ENCODE results near the gene ALLC.
A peak's percentile ranks its signal among the peaks of the same experiment; 100 is the strongest.

ALLC gene

DNA sequence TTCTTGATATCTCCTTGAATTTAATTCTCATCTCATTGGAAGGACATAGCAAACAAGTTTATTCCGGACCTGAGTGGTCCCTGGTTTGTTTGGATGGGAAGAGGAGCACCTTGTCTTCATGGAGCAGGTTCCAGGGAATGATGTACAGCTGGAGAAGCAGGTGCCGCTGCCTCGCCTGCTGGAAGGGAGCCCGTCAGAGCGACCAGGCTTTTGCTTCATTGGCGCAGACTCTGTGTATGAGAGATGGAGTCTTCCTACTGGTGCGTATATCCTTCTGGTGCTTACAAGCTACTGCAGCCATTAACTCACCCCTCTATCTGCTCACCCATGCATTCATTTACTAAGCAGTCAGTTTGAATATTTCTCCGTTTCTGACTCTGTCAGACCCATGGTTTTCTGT lies 11.6 kb upstream of the ALLC start:
- TF ChIP-seq JUND (IDR thresholded peaks at IDR 0.05; ENCODE audit: low read depth): no peak

DNA sequence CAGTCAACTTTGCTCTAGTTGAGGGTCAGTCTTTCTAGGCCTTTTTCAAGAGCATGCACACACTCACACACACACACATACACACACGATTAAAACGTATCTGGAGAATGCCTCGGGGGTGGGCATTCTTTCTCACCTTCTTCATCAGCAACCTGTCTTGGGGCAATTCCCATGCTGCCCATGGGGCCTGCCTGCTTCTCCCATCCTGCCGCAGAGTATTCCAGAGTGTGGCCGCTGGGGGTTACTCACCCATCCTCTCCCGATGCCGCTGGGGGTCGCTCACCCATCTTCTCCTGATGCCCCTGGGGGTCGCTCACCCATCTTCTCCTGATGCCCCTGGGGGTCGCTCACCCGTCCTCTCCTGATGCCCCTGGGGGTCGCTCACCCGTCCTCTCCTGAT lies 10.8 kb upstream of the ALLC start:
- TF ChIP-seq JUND (IDR thresholded peaks at IDR 0.05; ENCODE audit: low read depth): no peak
- in situ Hi-C loops (cut with HindIII; ENCODE audit: low pct_unique_long_range_greater_than_20kb, low sequenced_read_pairs): no loop called here
- DNase-seq (ENCODE audit: low read depth in 1 of 2, low spot score in 1 of 2): no peak

More for the DNA sequence above, 11.6 kb upstream of the ALLC start:
- no peak for DNase-seq (ENCODE audit: low read depth in 1 of 2, low spot score in 1 of 2)
- in situ Hi-C loops (cut with HindIII; ENCODE audit: low pct_unique_long_range_greater_than_20kb, low sequenced_read_pairs): no loop called here

DNA sequence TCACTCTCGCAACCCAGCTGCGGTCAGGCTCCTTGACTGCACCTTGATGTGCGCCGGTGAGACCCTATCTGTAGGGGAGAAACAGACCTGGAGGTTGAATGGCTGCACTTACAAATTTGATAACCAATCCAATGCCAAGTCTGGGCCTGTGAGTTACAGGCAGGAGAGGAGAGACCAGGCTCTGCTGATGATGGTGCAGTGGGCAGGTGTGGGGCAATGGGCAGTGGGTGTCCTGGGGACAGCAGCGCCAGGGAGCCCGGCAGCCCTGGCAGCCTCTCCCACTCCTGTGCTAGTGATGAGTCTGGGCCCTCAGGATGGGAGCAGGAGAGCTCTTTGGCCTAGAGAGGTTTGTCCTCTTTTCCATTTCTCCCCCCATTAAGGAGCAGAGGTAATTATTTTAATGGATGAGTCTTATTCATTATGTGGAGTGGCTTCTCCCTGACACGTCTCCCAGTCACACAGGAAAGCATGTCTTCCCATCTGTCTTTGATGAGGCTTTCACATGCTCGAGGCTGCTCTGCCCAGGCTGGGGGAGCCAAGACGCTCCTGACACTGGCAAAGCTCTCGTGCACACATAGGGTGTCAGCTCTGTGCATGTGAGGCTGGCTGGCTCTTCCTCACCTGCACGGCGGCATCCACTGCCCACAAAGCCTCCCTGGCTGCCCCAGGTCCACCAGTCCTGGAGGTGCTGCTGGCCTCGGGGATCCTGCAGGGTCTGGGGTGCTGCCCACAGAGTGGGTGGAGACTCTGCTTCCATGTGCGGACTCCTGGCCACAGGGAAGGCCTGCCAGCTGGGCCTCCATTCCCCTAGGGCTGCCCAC lies 10.0 kb upstream of the ALLC start:
- DNase-seq (ENCODE audit: low read depth in 1 of 2, low spot score in 1 of 2): no peak
- in situ Hi-C loops (cut with HindIII; ENCODE audit: low pct_unique_long_range_greater_than_20kb, low sequenced_read_pairs): no loop called here
- TF ChIP-seq JUND (IDR thresholded peaks at IDR 0.05; ENCODE audit: low read depth): no peak

DNA sequence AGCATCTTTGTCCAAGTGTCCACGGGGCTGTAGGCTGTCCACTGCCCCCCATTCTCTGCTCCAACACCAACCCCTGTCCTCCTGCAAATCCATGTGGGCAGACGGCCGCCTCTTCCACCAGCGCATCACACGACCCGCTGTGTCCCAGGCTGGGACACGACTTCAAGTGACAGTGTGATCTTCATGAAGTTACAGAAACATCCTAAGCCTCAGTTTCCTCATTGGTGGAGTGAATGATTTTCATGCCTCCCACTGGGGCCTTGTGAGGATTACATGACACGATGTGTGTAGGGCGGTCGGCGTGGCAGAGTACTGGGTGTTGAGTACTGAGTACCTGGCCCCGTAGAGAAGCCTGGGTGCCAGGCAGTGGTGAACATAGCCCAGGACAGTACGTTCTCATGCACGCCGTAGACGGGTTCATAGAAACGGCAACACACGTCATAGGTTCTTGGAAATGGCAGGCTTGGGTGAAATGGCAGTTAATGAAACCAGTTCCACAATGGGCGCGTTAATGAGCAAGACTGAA lies 9.3 kb upstream of the ALLC start:
- DNase-seq (ENCODE audit: low read depth in 1 of 2, low spot score in 1 of 2): no peak
- in situ Hi-C loops (cut with HindIII; ENCODE audit: low pct_unique_long_range_greater_than_20kb, low sequenced_read_pairs): no loop called here
- TF ChIP-seq JUND (IDR thresholded peaks at IDR 0.05; ENCODE audit: low read depth): no peak

DNA sequence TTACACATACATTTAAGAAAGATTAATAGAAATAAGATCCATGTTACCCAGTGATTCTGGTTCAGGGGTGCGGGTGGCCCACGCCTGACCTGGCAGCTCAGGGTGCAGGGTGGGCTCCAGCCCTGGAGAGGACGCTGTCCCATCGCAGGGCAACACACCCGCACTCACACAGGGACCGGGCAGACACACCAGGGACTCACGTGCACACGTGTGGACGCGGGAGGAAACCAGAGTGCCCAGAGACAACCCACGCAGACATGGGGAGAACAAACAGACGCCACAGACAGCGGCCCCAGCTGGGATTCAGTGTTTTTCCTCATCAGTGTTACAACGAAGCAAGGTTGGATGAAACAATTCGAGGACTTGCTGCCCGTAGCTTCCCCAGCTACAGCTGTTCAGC lies 8.4 kb upstream of the ALLC start:
- no peak for TF ChIP-seq JUND (IDR thresholded peaks at IDR 0.05; ENCODE audit: low read depth)
- in situ Hi-C loops (cut with HindIII; ENCODE audit: low pct_unique_long_range_greater_than_20kb, low sequenced_read_pairs): no loop called here
- no peak for DNase-seq (ENCODE audit: low read depth in 1 of 2, low spot score in 1 of 2)

DNA sequence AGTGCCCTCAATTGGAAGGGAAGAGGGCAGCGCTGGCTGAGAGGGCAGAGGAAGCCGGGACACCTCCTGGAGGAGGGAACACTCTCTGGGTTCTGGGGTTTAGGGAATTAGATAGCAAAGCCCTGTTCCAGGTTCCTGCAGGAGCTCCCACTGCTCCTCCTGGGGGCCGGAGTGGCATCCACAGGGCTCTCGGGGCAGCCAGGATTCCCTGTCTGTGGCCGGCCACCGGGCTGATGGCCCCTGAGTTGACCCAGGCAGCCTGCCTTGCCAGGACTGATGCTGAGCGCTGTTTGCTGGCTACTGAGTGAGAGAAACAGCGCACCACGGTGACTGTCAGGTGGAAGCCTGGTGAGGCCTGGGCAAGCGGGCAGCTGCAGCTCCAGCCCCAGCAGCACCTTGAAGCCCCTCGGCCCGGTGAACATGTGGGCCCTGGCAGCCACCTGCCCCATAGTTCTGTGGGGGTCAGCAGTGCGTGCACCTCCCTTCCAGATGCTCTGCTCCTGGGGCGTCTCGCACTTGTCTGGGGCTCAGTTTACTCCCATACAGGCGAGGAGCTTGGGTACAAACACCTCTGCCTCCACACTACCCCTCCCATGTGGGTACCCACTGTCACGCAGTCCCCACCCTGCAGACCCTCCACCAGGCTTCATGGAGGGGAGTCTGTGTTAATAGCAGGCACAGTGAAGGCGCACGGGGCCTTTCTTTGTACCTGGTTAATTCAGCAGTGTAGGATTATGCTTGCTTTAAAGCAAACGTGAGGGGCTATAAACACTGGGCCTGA lies 7.7 kb upstream of the ALLC start:
- DNase-seq (ENCODE audit: low read depth in 1 of 2, low spot score in 1 of 2): no peak
- TF ChIP-seq JUND (IDR thresholded peaks at IDR 0.05; ENCODE audit: low read depth): no peak
- in situ Hi-C loops (cut with HindIII; ENCODE audit: low pct_unique_long_range_greater_than_20kb, low sequenced_read_pairs): no loop called here

DNA sequence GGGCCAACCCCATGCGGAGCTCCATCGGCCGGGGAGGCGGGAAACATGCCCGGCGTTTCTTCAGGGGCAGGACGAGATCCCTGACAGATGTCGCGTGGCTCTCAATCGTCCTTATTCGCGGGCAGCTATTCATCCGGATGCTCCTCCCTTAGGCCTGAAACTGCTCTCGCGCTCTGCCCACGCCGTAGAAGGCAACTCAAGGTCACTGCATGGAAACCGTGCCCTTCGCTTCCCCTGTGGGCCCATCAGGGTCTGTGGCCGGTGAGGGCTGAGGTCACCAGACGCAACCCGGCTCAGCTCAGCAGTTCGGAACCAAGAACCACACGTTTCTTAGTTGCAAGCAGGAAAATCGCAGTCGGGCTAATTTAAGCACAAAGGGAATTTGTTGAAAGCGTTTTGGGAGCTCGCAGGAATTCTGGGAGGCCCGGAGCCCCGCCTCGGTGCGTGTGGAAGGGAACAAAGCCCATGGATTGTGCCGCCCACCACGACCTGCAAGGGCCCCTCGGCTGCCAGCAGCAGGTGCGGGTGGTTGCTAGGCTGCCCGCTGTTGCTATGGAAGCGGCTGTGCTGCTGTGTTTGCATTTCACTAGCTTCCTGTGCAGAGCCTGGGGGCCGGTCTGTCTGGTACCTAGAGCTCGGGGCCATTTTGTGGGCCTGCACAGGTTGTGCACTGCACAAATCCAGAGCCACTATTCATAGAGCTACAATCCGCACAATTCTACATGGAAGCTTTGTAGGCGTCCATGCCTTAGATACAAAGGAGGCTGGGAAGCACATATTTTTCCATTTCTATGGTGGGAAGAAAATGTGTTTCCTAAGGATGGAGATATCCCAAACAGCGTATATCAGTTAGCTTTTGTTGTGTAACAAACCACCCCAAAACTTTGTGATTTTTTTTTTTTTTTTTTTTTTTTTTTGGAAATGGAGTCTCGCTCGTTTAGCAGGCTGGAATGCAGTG lies 6.0 kb upstream of the ALLC start:
- peak; percentile 28 to 59 for DNase-seq (ENCODE audit: low read depth in 1 of 2, low spot score in 1 of 2)
- in situ Hi-C loops (cut with HindIII; ENCODE audit: low pct_unique_long_range_greater_than_20kb, low sequenced_read_pairs): no loop called here
- no peak for TF ChIP-seq JUND (IDR thresholded peaks at IDR 0.05; ENCODE audit: low read depth)

DNA sequence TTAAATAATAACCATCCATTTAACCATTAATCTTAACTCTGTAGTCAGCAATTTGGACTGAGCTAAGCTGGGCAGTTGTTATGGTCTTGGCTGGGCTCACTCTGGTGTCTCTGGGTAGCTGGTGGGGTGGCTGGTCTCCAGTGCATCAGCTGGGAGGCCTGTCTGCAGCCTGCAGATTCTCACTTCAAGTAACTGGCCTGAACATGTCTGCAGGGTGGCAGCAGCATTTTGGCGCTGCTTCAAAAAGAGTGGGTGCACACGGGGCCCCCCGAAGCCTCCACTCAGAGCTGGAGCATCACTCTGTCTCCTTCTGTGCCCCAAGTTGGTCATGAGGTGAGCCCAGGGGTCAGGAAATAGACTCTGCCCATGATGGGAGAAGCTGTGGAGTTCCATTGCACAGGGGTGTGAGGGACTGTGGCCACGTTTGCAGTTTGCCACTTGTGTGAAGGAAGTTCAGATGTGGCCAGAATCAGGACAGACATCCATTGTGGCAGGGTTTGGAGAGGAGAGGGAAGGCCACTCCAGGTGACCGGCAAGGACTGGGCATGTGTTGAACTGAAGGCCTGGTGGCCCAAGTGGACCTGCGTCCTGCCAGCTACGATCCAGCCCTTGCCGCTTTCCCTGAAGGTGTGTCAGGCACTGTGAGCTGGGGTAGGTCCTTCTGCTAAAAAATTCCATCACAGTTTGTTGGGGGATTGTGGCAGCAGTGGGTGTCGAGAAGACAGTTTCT lies 4.9 kb upstream of the ALLC start:
- no peak for DNase-seq (ENCODE audit: low read depth in 1 of 2, low spot score in 1 of 2)
- in situ Hi-C loops (cut with HindIII; ENCODE audit: low pct_unique_long_range_greater_than_20kb, low sequenced_read_pairs): no loop called here
- TF ChIP-seq JUND (IDR thresholded peaks at IDR 0.05; ENCODE audit: low read depth): no peak

DNA sequence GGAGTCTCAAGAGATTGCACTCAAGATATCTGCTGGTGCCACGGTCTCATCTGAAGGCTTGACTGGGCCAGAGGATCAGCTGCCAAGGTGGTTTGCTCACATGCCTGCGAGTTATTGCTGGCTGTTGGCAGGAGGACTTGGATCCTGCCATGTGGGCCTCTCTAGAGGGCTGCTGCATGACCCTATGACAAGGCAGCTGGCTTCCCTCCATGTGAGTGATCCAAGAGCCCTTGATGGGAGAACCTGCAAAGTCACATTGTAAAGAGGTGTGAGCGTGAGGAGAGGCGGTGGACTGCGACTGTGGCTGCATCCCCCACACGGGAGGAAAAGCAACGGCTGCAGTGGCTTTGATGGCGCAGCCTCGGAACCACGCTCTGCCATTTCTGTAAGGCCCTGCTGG lies 4.0 kb upstream of the ALLC start:
- no peak for DNase-seq (ENCODE audit: low read depth in 1 of 2, low spot score in 1 of 2)
- in situ Hi-C loops (cut with HindIII; ENCODE audit: low pct_unique_long_range_greater_than_20kb, low sequenced_read_pairs): no loop called here
- no peak for TF ChIP-seq JUND (IDR thresholded peaks at IDR 0.05; ENCODE audit: low read depth)

DNA sequence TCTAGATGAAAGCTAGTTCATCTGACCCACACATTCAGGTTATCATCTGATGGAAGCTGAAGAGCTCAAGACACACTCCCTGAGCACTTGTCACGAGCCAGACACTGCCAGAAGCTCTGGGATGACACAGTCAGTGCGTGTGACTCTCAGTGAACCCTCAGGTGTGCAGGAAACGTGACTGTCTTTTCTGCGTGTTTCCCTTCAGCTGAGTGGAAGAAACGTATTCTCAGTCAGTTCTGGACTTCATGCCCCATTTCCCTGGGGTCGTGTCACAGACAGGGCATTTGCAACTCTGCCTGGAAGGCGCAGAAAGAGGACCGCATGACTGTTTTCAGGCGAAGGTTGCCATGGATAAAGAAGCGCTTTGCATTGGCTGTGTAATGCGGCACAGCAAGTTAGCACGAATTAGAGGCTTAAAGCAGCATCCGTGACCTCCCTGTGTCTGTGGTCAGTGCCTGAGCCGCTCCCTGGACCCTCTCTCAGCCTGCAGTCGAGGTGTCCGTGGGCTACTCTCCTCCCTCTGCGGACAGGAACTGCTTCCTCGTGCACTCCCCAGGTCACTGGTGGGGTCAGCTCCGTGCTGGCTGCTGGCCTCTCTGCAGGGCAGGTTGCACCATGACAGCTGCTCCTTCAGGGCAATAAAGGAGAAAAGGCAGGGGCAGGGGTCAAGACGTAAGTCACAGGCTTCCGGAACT lies 3.3 kb upstream of the ALLC start:
- no peak for DNase-seq (ENCODE audit: low read depth in 1 of 2, low spot score in 1 of 2)
- TF ChIP-seq JUND (IDR thresholded peaks at IDR 0.05; ENCODE audit: low read depth): no peak
- in situ Hi-C loops (cut with HindIII; ENCODE audit: low pct_unique_long_range_greater_than_20kb, low sequenced_read_pairs): no loop called here
